GM19099 (cell line): ENCODE measurements around the gene SF3B3.

ENCODE experiments used
- POLR2A ChIP-seq: IDR thresholded peaks from 3 replicates; pipeline ENCODE4 v1.6.1; 2011; ENCODE audit warnings: low read depth; ENCODE audit not compliant: insufficient read length; ENCODE audit errors: extremely low read depth

SF3B3 gene

GRCh38 chr16:70608521-70608920, 84.9 kb downstream of the SF3B3 start:
- TF ChIP-seq POLR2A: no peak

- no peak for TF ChIP-seq POLR2A
These were observed 86.9 kb downstream of the SF3B3 start for GRCh38 chr16:70610273-70611223.

GRCh38 chr16:70611224-70611598, 87.6 kb downstream of the SF3B3 start:
- no peak for TF ChIP-seq POLR2A

GRCh38 chr16:70611785-70612303, 88.2 kb downstream of the SF3B3 start:
- TF ChIP-seq POLR2A: no peak

- no peak for TF ChIP-seq POLR2A
These were observed 89.3 kb downstream of the SF3B3 start for GRCh38 chr16:70612931-70613330.

- TF ChIP-seq POLR2A: no peak
These were observed 90.8 kb downstream of the SF3B3 start for GRCh38 chr16:70614208-70614951.

GRCh38 chr16:70615945-70616344, 92.3 kb downstream of the SF3B3 start:
- no peak for TF ChIP-seq POLR2A
